K562 (cell line): Measurements from ENCODE around the gene GSTM2. TPM values are rescaled to one million over a fixed set of nuclear protein-coding genes. Genes with fewer than 3 reads are reported as not detected.

Experiments used
- ATF7 ChIP-seq: fragments of 450-650 bp; IDR thresholded peaks from 2 replicates; pipeline ENCODE4 v1.7.1; 2014; ENCODE audit warnings: mild to moderate bottlenecking, moderate library complexity
- CBFB ChIP-seq: sonication (generic); formaldehyde crosslinking; IDR thresholded peaks from 2 replicates; pipeline ENCODE4 v1.4.0; 2020; ENCODE audit warnings: mild to moderate bottlenecking, missing genetic modification reagents
- EP300 ChIP-seq: IDR thresholded peaks from 2 replicates; pipeline ENCODE4 v1.6.1; 2012; ENCODE audit warnings: low read length, improper control_type of control experiment
- GATAD2B ChIP-seq: fragments of 450-650 bp; IDR thresholded peaks from 2 replicates; pipeline ENCODE4 v1.6.1; 2017; ENCODE audit warnings: mild to moderate bottlenecking, borderline replicate concordance
- HMGXB4 ChIP-seq: sonication (generic); formaldehyde crosslinking; IDR thresholded peaks from 2 replicates; pipeline ENCODE4 v1.8.1; 2023; ENCODE audit warnings: mild to moderate bottlenecking, missing genetic modification reagents
- MXI1 ChIP-seq: IDR thresholded peaks from 2 replicates; pipeline ENCODE4 v1.6.1; 2011; ENCODE audit warnings: low read depth, mild to moderate bottlenecking, improper control_type of control experiment, low read length
- PHF8 ChIP-seq: fragments of 200-600 bp; sonication (generic); IDR thresholded peaks from 2 replicates; pipeline ENCODE4 v1.6.1; 2012; ENCODE audit warnings: mixed run types, mild to moderate bottlenecking, inconsistent platforms, low read length, moderate library complexity, borderline replicate concordance
- RBM17 ChIP-seq: fragments of 200-400 bp; formaldehyde crosslinking; IDR thresholded peaks from 2 replicates; pipeline ENCODE4 v1.6.1; 2017; ENCODE audit warnings: low read depth, mild to moderate bottlenecking, low read length, borderline replicate concordance
- RFX5 ChIP-seq: IDR thresholded peaks from 2 replicates; pipeline ENCODE4 v1.6.1; 2011; ENCODE audit warnings: low read depth, mild to moderate bottlenecking, improper control_type of control experiment, low read length
- RNF2 ChIP-seq: sonication (generic); IDR thresholded peaks from 2 replicates; pipeline ENCODE4 v1.6.1; 2016
- SMAD4 ChIP-seq: fragments of 250-450 bp; sonication (Bioruptor Pico); conservative IDR thresholded peaks from 2 replicates; pipeline ENCODE4 v1.8.0; 2021; ENCODE audit warnings: inconsistent platforms, mild to moderate bottlenecking, moderate library complexity
- TEAD1 ChIP-seq, 2 experiments: fragments of 450-650 bp in 1 of 2; sonication (generic) in 1 of 2; formaldehyde crosslinking; IDR thresholded peaks; 2 replicates each; pipeline versions ENCODE4 v1.4.0 to v1.8.0; 2020 to 2022; ENCODE audit warnings: mild to moderate bottlenecking in 2 of 2, missing genetic modification reagents in 1 of 2
- TEAD4 ChIP-seq, 2 experiments: sonication (generic) in 1 of 2; formaldehyde crosslinking in 1 of 2; IDR thresholded peaks; 2 replicates each; pipeline versions ENCODE4 v1.6.1 to v1.8.0; 2012 to 2022; ENCODE audit warnings: borderline replicate concordance in 1 of 2, inconsistent platforms in 1 of 2, low read length in 1 of 2, mild to moderate bottlenecking in 1 of 2, missing genetic modification reagents in 1 of 2
- ZNF143 ChIP-seq: sonication (generic); formaldehyde crosslinking; IDR thresholded peaks from 2 replicates; pipeline ENCODE4 v1.9.0; 2022; ENCODE audit warnings: mild to moderate bottlenecking, missing genetic modification reagents
- ZNF384 ChIP-seq: IDR thresholded peaks from 2 replicates; pipeline ENCODE4 v1.6.1; 2012; ENCODE audit warnings: low read depth, low read length, improper control_type of control experiment
- ZNF695 ChIP-seq: fragments of 450-650 bp; formaldehyde crosslinking; IDR thresholded peaks from 2 replicates; pipeline ENCODE4 v1.4.0; 2020; ENCODE audit warnings: mild to moderate bottlenecking, moderate library complexity
- ZNF717 ChIP-seq: fragments of 250-450 bp; sonication (Bioruptor Pico); IDR thresholded peaks from 2 replicates; pipeline ENCODE4 v1.5.0; 2021
- polyA plus RNA-seq, 8 experiments: library from polyadenylated mRNA; depleted of rRNA in 4 of 8; stranded (reverse) in 5 of 8; unstranded in 3 of 8; fragments of >200 nt; fragmentation: Nextera tagmentation in 2 of 8; fragmentation: Illumina TruSeq in 1 of 8; extraction: Ambion mirVana in 2 of 8; extraction: Trizol in 1 of 8; gene quantifications; 2 replicates each; pipeline versions ENCODE4 v1.2.1 to v1.2.3, GENCODE V29; 2011 to 2014; ENCODE audit warnings: inconsistent platforms in 1 of 8, missing spikeins in 1 of 8
- total RNA-seq, 7 experiments: library from RNA; depleted of rRNA in 6 of 7; stranded (reverse); fragments of >200 nt in 6 of 7; fragmentation: Illumina TruSeq in 2 of 7; extraction: Trizol in 2 of 7; gene quantifications; 2 replicates each; pipeline versions ENCODE4 v1.2.1 to v1.2.3, GENCODE V29; 2011 to 2021; ENCODE audit warnings: low replicate concordance in 1 of 7
- TF ChIP-seq, protein P1 (sequence below), 2 experiments: fragments of 200-800 bp in 1 of 2; sonication (Bioruptor generic) in 1 of 2; sonication (generic) in 1 of 2; formaldehyde crosslinking in 1 of 2; IDR thresholded peaks in 1 of 2; conservative IDR thresholded peaks in 1 of 2; 2 replicates each; pipeline versions ENCODE4 v1.5.0 to v1.6.1; 2016 to 2020; ENCODE audit warnings: missing compliant biosample characterization in 1 of 2, missing genetic modification characterization in 1 of 2, missing genetic modification reagents in 1 of 2
- TF ChIP-seq, protein P2 (sequence below), 3 experiments: fragments of 200-800 bp in 1 of 3; sonication (Bioruptor generic) in 1 of 3; sonication (generic) in 1 of 3; formaldehyde crosslinking in 1 of 3; IDR thresholded peaks; 2 replicates each; pipeline versions ENCODE4 v1.6.1 to v1.8.0; 2016 to 2022; ENCODE audit warnings: mild to moderate bottlenecking in 2 of 3, missing compliant biosample characterization in 2 of 3, missing genetic modification characterization in 2 of 3, missing genetic modification reagents in 1 of 3
- TF ChIP-seq, protein P3 (sequence below): sonication (generic); formaldehyde crosslinking; IDR thresholded peaks from 2 replicates; pipeline ENCODE4 v1.8.0; 2022; ENCODE audit warnings: missing genetic modification reagents, mild to moderate bottlenecking, moderate library complexity, borderline replicate concordance

The GSTM2 gene
- total and polyA plus RNA-seq, 9 of the 15 experiments (the other 6 are each of a cell fraction or from before 2014, with no cell fraction given) = 1.6 to 15.1 (median 6.8) TPM

DNA sequence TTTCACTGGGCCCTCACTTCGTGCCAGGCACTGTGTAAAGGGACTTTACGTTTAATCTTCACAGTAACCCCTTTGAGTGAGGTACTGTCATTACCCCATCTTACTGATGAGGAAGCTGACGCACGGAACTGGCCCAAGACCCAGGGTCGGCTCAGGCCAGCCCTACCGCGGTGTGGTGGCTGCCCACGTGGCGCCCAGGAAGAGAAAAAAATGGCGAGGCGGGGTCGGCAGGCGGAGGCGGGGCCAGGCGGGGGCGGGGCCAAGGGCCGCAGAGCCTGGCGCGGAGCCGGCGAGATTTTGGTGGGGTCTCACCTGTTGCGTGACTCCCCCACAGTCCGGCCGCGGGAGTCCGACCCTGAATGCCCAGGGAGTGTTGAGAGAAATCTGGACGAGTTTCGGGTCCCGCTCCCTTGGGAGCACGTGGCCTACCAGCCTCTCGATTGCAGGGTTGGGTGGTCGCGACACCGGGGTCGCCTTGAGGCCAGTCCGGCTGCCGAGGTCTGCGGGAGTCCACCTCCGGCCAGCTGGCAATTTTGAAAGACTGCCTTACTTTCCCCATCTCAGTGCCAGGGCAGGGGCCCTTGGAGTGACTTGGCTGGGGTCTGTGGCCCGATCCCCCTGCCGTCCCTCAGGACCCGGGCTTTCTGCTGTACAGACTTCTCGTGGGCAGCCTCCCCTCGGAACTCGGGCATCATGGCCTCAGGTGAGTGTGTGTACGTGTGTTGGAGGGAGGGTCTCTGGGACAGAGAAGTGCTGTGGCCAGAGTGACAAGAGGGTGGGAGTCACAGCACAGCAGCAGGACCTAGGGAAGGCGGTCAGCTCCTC is 48.1 kb upstream of the GSTM2 start, which contains the start of the genes AMPD2 and GNAT2 (continued):
- TF ChIP-seq HMGXB4 (CRISPR knock-in tag) = no peak
- TF ChIP-seq, protein P1, sequence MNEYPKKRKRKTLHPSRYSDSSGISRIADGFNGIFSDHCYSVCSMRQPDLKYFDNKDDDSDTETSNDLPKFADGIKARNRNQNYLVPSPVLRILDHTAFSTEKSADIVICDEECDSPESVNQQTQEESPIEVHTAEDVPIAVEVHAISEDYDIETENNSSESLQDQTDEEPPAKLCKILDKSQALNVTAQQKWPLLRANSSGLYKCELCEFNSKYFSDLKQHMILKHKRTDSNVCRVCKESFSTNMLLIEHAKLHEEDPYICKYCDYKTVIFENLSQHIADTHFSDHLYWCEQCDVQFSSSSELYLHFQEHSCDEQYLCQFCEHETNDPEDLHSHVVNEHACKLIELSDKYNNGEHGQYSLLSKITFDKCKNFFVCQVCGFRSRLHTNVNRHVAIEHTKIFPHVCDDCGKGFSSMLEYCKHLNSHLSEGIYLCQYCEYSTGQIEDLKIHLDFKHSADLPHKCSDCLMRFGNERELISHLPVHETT (CRISPR knock-in tag; conservative IDR thresholded peaks at IDR 0.05 in 1 of 2, IDR thresholded peaks at IDR 0.05 in 1 of 2) = peak in 1 of 2 experiments; percentile 38; a peak in 3 of 4 replicates
- peak; percentile 62; the same call in 1 of the 2 replicates for TF ChIP-seq RNF2
- TF ChIP-seq CBFB (CRISPR knock-in tag) = peak; percentile 77; the same call in 1 of the 2 replicates
- TF ChIP-seq, protein P2, sequence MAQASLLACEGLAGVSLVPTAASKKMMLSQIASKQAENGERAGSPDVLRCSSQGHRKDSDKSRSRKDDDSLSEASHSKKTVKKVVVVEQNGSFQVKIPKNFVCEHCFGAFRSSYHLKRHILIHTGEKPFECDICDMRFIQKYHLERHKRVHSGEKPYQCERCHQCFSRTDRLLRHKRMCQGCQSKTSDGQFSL (CRISPR knock-in tag; IDR thresholded peaks at IDR 0.05) = no peak
- TF ChIP-seq, protein P2 (tag; IDR thresholded peaks at IDR 0.05) = no peak
- 0 out of 2 replicates have a peak, but pooled peaks have one; percentile 28 for TF ChIP-seq ZNF717 (CRISPR knock-in tag)
- TF ChIP-seq MXI1 = peak; percentile 88; the same call in 1 of the 2 replicates
- peak; percentile 55 for TF ChIP-seq SMAD4 (CRISPR knock-in tag)
- peak; percentile 34; the same call in 1 of the 2 replicates for TF ChIP-seq GATAD2B
- TF ChIP-seq, protein P3, sequence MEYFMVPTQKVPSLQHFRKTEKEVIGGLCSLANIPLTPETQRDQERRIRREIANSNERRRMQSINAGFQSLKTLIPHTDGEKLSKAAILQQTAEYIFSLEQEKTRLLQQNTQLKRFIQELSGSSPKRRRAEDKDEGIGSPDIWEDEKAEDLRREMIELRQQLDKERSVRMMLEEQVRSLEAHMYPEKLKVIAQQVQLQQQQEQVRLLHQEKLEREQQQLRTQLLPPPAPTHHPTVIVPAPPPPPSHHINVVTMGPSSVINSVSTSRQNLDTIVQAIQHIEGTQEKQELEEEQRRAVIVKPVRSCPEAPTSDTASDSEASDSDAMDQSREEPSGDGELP = peak; percentile 79
- no peak for TF ChIP-seq ZNF695 (CRISPR knock-in tag)
- TF ChIP-seq ATF7 = peak; percentile 55
- peak in 1 of 2 experiments; percentile 91; a peak in 1 of 4 replicates for TF ChIP-seq TEAD1 (CRISPR knock-in tag; IDR thresholded peaks at IDR 0.05)
- TF ChIP-seq ZNF143 (CRISPR knock-in tag) = peak; percentile 63
- peak; percentile 18; the same call in 1 of the 2 replicates for TF ChIP-seq EP300
- TF ChIP-seq RBM17 = no peak
- peak; percentile 83; the same call in 1 of the 2 replicates for TF ChIP-seq PHF8
- no peak; the same call in 1 of the 2 replicates for TF ChIP-seq TEAD4 (IDR thresholded peaks at IDR 0.05; ENCODE audit: low read length)
- TF ChIP-seq TEAD4 (CRISPR knock-in tag; IDR thresholded peaks at IDR 0.05; ENCODE audit: borderline replicate concordance) = peak; percentile 89
- TF ChIP-seq RFX5 = no peak
- peak; percentile 99 for TF ChIP-seq ZNF384
